ENCODE measurements around the gene CYP4F3.
"Not testable (repeated sequence)": the region's sequence is repeated elsewhere in the genome, so short reads cannot be mapped to it uniquely, and the experiment has no call there.

The CYP4F3 gene

GRCh38 chr19:15640294-15640903, at the start of gene CYP4F3:
Gene CYP4F3, plus strand, starts transcription at chr19:15640897. Its CDS starts 519 bp downstream, at chr19:15641416.
- Histone ChIP-seq H3K36me3 (replicated peaks) (no peaks in the 10 kb centered on the region), H3K27me3 (replicated peaks) (no peaks in the 10 kb centered on the region), H3K27ac (no peak within 1 kb of the TSS), H3K4me3 (ENCODE audit: low read depth, low read length) (no peak within 1 kb of the TSS)
- TF ChIP-seq, protein P1, sequence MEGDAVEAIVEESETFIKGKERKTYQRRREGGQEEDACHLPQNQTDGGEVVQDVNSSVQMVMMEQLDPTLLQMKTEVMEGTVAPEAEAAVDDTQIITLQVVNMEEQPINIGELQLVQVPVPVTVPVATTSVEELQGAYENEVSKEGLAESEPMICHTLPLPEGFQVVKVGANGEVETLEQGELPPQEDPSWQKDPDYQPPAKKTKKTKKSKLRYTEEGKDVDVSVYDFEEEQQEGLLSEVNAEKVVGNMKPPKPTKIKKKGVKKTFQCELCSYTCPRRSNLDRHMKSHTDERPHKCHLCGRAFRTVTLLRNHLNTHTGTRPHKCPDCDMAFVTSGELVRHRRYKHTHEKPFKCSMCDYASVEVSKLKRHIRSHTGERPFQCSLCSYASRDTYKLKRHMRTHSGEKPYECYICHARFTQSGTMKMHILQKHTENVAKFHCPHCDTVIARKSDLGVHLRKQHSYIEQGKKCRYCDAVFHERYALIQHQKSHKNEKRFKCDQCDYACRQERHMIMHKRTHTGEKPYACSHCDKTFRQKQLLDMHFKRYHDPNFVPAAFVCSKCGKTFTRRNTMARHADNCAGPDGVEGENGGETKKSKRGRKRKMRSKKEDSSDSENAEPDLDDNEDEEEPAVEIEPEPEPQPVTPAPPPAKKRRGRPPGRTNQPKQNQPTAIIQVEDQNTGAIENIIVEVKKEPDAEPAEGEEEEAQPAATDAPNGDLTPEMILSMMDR (IDR thresholded peaks at IDR 0.05; ENCODE audit: low read depth, low read length, missing control alignments), result no peak
- in situ Hi-C loops (cut with HindIII; ENCODE audit: low pct_ligation_motif_present, low sequenced_read_pairs), result no loop called here
- DNase-seq, result no peak

GRCh38 chr19:15591796-15592195, 48.9 kb upstream of the CYP4F3 start:
- DNase-seq, result no peak
- H3K36me3 ChIP-seq (replicated peaks), result no peaks in the 10 kb centered on the region

GRCh38 chr19:15592506-15592905, 48.2 kb upstream of the CYP4F3 start:
- H3K27me3 ChIP-seq (replicated peaks); DNase-seq; in situ Hi-C loops (cut with HindIII; ENCODE audit: low pct_ligation_motif_present, low sequenced_read_pairs); H3K36me3 ChIP-seq (replicated peaks); H3K27ac ChIP-seq; H3K4me3 ChIP-seq (ENCODE audit: low read depth, low read length): not testable (repeated sequence)

More at GRCh38 chr19:15591796-15592195, 48.9 kb upstream of the CYP4F3 start:
- in situ Hi-C loops (cut with HindIII; ENCODE audit: low pct_ligation_motif_present, low sequenced_read_pairs), result no loop called here
- H3K27me3 ChIP-seq (replicated peaks), result no peaks in the 10 kb centered on the region
- no peak overlapping the region for H3K27ac ChIP-seq
- TF ChIP-seq, protein P1 (IDR thresholded peaks at IDR 0.05; ENCODE audit: low read depth, low read length, missing control alignments), result no peak
- H3K4me3 ChIP-seq (ENCODE audit: low read depth, low read length), result no peak overlapping the region

DNA sequence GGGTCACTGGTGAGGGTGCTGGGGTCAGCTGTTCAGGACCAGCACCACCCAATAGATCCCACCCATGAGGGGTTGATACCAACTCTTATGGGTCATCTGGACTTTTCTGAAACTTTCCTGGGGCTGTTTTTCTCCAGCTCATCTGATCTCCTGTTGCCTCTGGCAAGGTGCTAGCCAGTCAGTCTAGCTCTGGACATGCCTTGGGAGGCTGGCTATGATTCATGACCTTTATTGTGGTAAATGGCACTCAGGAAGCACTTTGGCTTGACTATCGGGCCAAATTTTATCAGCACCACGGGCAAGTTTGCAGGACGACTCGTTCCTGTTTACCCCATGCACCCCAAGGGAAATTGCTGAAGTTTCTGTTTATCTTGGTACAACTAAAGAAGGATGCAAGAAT, 46.9 kb upstream of the CYP4F3 start:
- DNase-seq; H3K27me3 ChIP-seq (replicated peaks); H3K36me3 ChIP-seq (replicated peaks); H3K4me3 ChIP-seq (ENCODE audit: low read depth, low read length); H3K27ac ChIP-seq; in situ Hi-C loops (cut with HindIII; ENCODE audit: low pct_ligation_motif_present, low sequenced_read_pairs): not testable (repeated sequence)

DNA sequence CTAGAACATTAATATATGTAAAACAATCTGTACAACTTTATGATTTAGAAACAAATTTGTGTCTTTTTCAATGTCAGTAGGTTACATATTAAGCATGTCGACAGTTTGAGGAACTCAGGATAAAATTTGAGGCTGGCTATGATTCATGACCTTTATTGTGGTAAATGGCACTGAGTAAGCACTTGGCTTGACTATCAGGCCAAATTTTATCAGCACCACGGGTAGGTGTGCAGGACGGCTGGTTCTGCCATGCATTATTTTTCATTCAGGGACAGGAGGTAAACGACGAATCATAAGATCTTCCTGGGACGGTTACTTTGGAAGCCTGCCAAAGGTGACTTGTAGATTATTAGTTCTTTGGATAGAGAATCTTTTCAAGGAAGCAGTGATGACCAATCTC, 45.6 kb upstream of the CYP4F3 start:
- H3K4me3 ChIP-seq (ENCODE audit: low read depth, low read length), result no peak overlapping the region
- H3K36me3 ChIP-seq (replicated peaks), result no peaks in the 10 kb centered on the region
- no peak overlapping the region for H3K27ac ChIP-seq
- no peaks in the 10 kb centered on the region for H3K27me3 ChIP-seq (replicated peaks)
- TF ChIP-seq, protein P1 (IDR thresholded peaks at IDR 0.05; ENCODE audit: low read depth, low read length, missing control alignments), result no peak
- in situ Hi-C loops (cut with HindIII; ENCODE audit: low pct_ligation_motif_present, low sequenced_read_pairs), result no loop called here
- DNase-seq, result no peak

GRCh38 chr19:15607978-15608925, 32.4 kb upstream of the CYP4F3 start:
- in situ Hi-C loops (cut with HindIII; ENCODE audit: low pct_ligation_motif_present, low sequenced_read_pairs); H3K36me3 ChIP-seq (replicated peaks); H3K27ac ChIP-seq; DNase-seq; H3K27me3 ChIP-seq (replicated peaks); H3K4me3 ChIP-seq (ENCODE audit: low read depth, low read length): not testable (repeated sequence)

GRCh38 chr19:15609261-15609660, 31.4 kb upstream of the CYP4F3 start:
- TF ChIP-seq, protein P1 (IDR thresholded peaks at IDR 0.05; ENCODE audit: low read depth, low read length, missing control alignments), result no peak
- in situ Hi-C loops (cut with HindIII; ENCODE audit: low pct_ligation_motif_present, low sequenced_read_pairs), result no loop called here

More at GRCh38 chr19:15609261-15609660, 31.4 kb upstream of the CYP4F3 start:
- H3K27me3 ChIP-seq (replicated peaks), result no peaks in the 10 kb centered on the region
- no peak overlapping the region for H3K27ac ChIP-seq
- no peak overlapping the region for H3K4me3 ChIP-seq (ENCODE audit: low read depth, low read length)
- DNase-seq, result no peak
- no peaks in the 10 kb centered on the region for H3K36me3 ChIP-seq (replicated peaks)
